Stimulated activated CD4-positive, alpha-beta T cell treated with anti-CD3 and anti-CD28 coated beads, Interleukin-4, amount 100 ng/mL, for 1 hour (primary cell): ENCODE measurements around the gene PHOSPHO2.
"Not testable (repeated sequence)": the region's sequence is repeated elsewhere in the genome, so short reads cannot be mapped to it uniquely, and the experiment has no call there.

Experiments used
- DNase-seq: peaks from one replicate; pipeline ENCODE4 v3.0.0-alpha.2; 2020

The PHOSPHO2 gene

DNA sequence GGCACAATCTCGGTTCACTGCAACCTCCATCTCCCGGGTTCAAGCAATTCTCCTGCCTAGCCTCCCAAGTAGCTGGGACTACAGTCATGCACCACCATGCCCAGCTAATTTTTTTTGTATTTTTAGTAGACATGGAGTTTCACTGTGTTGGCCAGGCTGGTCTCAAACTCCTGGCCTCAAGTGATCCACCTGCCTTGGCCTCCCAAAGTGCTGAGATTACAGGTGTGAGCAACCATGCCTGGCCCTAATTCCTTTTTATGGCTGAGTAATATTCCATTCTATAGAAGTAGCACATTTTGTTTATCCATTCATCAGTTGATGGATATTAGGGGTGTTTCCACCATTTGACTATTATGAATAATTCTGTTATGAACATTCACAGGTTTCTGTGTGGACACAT is 9.6 kb upstream of the PHOSPHO2 start:
- DNase-seq = not testable (repeated sequence)

DNA sequence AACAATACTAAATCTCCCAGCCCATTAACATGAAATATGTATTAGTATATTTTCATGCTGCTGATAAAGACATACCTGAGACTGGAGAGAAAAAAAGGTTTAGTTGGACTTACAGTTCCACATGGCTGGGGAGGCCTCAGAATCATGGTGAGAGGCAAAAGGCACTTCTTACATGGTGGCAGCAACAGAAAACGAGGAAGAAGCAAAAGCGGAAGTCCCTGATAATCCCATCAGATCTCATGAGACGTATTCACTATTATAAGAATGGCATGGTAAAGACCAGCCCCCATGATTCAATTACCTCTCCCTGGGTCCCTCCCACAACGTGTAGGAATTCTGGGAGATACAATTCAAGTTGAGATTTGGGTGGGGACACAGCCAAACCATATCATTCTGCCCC is 7.4 kb upstream of the PHOSPHO2 start:
- DNase-seq = not testable (repeated sequence)

DNA sequence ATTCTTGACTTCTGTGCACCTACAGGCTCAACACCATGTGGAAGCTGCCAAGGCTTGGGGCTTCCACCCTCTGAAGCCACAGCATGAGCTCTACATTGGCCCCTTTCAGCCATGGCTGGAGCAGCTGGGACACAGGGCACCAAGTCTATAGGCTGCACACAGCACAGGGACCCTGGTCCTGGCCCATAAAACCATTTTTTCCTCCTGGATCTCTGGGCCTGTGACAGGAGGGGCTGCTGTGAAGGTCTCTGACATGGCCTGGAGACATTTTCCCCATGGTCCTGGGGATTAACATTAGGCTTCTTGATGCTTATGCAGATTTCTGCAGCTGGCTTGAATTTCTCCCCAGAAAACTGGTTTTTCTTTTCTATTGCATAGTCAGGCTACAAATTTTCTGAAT is 6.3 kb upstream of the PHOSPHO2 start:
- DNase-seq = not testable (repeated sequence)

DNA sequence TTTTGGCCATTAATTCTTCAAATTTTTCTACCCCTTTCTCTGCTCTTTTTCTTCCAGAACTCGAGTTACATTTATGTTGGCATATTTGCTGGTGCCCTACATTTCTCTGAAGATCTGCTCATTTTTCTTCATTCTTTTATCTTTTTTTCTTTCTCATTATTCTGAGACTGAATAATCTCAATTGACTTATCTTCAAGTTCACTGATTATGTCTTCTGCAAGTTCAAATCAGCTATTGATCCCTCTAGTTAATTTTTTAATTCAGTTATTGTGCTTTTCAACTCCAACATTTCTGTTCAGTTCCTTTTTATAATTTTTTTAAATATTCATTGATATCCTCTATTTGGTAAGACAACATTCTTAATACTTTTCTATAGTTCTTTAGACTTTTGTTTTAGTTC is 3.3 kb upstream of the PHOSPHO2 start:
- DNase-seq = no peak

DNA sequence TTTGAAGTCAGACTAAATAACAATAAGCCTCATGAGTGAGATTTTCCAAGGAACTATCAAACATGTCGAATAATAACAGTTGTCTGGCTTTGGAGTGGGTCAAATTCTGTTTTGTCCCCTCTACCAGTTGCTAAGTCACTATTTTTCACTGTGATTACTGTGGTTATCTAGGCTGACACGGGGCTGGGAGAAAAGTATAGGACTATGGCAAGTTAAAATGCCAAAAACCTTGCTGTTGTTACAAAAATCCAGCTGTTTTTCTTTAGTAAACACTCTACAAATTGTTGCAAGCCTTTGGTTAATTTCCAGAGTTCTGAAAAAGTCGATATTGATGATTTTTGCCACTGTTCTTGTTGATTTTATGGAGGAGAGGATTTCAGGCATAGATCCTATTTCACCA is 1.6 kb upstream of the PHOSPHO2 start:
- no peak for DNase-seq

DNA sequence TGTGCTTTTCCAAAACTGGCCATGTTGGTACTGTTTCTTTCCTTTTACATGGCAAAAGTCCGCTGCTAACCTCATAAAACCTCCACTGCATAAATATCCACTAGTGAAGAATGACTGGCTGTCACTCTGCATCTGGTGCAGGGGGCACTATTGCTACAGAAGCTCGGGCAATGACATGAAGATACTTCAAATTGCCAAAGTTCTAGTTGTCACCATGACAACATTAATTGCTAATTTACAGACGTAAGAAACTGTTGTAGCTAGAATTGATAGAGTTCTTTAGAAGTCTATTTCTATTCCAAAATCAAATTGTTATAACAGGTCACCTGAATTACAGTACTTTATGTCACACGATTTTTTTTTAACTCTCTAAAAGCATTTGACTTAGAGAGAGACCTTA is 909 bp upstream of the PHOSPHO2 start:
- no peak for DNase-seq

DNA sequence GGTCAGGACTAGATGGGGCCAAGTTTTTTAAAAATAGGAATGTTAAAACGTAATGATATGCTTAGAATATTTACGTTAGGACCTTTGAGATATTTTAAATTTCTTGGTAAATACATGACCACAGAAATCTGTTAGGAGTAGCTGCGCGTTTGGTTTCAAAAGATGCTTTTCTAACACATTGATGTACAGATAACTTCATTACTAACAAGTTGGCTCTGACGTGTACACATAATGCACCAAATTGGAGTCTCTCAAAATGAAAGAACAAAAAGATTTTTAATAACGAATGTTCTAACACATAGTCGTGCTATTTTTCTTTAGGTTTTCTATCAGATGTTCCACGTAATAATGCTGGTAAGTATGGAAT is 608 bp downstream of the PHOSPHO2 start:
- DNase-seq = no peak

DNA sequence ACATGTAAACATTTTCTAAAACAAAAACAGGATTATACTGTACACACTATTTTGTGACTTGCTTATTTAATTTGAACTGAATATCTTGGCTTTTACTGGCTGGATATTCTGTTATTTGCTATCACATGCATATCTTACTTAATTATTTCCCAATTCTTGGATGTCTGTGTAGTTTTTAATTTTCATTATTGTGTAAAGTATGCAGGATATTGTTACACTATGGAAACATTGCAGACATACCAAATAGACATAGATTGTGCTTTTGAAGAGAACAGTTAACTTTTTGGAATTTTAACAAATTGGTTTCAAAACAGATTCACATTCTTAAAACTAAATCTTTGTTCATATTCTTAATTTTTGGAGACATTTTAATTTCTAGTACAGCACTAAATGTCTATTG is 2.1 kb downstream of the PHOSPHO2 start:
- DNase-seq = no peak

DNA sequence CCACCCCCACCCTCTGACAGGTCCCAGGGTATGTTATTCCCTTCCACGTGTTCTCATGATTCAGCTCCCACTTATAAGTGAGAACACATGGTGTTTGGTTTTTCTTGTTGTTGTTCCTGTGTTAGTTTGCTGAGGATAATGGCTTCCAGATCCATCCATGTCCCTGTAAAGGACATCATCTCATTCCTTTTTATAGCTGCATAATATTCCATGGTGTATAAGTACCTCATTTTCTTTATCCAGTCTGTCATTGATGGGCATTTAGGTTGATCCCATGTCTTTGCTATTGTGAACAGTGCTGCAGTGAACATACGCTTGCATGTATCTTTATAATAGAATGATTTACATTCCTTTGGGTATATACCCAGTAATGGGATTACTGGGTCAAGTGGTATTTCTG is 4.9 kb downstream of the PHOSPHO2 start:
- not testable (repeated sequence) for DNase-seq

DNA sequence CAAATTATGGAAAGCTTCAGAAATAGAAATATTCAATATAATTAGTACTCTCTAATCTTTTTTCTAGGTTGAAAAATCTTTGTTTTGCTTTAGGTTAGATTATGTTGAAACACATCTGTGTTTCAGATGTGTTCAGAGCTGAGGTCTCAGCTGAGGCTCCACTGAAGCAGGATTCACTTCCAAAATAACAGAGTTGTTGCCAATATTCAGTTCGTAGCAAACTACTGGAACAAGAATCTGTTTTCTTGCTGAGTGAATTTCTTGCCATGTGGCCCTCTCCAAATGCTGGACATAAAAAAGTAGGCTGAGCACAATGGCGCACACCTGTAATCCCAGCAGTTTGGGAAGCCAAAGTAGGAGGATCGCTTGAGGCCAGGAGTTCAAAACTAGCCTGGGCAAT is 8.7 kb downstream of the PHOSPHO2 start:
- no peak for DNase-seq

DNA sequence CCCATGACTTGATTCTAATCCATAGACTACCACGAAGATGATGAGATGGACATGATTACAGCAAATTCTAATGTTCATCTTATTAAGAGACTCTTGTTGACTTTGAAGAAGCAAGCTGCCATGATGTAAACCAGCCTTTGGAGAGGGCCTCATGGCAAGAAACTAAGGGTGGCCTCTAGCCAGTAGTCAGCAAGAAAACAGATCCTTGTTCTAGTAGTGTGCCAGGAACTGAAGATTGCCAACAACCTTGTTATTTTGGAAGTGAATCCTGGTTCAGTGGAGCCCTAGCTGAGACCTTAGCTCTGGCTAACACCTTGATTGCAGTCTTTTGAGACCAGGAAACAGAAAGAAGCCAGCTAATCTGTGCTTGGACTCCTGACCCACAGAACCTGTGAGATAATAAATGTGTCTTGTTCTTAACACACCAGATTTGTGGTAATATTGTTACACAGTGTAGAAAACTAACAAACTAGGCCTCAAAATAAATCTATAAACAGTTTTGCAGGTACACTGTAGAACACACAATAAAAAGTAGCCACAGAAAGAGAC is 10.0 kb downstream of the PHOSPHO2 start:
- DNase-seq = no peak

DNA sequence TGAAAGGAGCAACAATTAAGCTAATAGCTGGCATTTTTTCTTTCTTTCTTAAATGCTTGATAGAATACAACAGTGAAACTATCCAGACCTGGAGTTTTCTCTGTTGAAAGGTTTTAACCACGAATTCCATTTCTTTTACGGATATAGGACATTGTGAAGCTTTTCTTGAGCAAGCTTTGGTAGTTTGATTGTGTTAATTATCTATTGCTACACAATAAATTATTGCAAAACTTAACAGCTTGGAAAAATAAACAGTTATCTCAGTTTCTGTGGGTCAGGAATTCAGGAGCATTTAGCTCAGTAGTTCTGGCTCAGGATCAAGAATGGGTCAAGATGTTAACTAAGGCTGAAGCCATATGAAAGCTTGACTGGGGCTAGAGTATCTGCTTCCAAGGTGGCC is 11.7 kb downstream of the PHOSPHO2 start:
- no peak for DNase-seq

DNA sequence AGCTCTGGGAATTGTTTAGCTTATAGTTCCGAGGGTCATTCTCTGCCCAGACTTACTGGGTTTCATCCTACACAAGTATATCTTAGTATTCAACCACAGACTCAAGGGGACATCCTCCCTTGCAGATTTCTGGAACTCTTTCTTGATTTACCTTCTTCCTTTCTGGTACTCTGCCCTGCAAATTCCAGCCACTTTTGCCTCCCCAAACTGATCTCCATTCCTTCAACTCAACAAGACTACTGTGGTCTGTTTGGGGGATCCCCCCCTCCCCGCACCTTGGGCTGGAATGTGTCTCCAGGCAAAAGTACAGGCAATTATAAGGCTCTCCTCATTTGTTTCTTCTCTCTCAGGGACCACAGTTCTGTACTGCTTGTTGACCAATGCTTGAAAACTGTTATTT is 13.4 kb downstream of the PHOSPHO2 start:
- no peak for DNase-seq

DNA sequence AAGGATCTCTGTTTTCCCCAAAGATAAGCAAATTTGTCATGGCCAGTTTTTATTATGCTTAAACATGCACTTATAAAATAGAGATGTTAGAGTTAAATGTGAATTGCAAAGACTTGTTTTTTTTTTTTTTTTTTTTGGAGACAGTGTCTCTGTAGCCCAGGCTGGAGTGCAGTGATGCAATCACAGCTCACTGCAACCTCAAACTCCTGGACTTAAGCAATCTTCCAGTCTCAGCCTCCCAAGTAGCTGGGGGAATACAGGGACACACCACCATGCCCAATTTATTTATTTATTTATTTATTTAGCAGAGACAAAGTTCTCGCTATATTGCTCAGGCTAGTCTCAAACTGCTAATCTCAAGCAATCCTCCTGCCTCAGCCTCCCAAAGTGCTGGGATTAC is 15.1 kb downstream of the PHOSPHO2 start:
- no peak for DNase-seq

DNA sequence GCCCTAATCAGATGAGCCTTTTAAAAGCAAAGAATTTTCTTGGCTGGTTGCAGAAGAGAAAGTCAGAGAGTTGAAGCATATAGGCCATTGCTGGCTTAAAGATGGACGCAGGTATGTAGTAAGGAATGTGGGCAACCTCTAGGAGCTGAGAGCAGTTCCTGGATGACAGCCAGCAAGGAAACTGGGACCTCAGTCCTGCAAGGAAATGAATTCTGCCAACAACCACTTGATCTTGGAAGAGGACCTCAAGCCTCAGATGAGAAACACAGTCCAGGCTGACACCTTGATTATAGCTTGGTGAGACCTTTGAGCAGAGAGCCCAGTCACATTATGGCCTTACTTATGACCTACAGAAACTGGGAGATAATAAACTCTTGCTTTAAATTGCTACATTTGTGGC is 15.7 kb downstream of the PHOSPHO2 start:
- no peak for DNase-seq

DNA sequence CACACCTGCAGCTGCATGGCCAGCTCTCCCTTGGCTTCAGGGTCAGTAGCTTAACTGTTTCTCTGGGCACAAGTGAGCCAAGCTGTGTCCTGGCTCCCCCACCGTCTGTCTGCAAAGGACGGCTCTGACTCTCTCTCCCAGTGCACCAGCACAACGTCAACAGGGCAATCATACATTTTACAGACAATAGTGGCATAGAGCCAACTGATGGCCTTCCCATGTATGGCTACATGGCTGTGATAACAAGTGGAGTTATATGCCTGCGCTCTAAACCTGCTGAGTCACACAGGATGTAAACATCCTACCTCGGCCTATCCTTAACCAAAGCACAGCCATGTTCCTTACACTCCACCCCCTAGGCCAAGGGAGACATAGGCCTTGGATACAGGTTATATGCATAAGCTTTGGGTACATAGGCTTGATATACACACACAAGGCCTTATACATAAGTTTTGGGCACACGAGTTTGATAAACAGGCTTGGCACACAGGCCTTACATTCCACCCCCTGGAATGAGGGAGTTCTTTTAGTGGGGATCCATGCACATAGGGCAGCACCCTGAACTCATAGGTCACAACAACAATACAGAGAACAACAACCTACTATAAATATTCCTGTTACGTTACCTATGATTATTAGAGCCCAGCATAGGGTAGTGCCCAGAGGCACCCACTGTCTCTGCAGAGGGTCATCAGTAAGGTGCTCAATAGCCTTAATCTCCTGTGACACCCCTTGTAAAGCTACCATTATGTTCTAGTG is 17.7 kb downstream of the PHOSPHO2 start:
- DNase-seq = no peak

DNA sequence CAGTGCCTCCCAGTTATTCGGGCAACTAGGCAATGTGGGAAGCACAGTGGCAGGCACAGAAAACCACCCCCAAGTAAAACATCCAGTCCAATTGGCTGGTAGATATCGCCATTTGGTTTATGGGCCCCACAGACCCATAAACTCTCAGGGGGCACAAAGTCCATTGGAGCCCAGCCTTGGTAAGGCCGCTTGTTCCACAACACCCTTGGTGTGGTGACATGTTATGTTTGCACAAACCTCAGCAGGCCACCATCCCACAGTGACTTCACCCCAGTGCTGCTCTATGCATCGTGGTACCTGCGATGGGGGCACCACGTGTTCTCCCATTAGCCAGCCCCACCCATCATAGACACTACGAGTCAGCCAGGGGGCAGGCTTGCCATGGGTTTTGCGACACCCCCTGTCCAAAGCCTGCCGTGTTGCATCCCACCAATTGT is 18.5 kb downstream of the PHOSPHO2 start:
- DNase-seq = no peak

DNA sequence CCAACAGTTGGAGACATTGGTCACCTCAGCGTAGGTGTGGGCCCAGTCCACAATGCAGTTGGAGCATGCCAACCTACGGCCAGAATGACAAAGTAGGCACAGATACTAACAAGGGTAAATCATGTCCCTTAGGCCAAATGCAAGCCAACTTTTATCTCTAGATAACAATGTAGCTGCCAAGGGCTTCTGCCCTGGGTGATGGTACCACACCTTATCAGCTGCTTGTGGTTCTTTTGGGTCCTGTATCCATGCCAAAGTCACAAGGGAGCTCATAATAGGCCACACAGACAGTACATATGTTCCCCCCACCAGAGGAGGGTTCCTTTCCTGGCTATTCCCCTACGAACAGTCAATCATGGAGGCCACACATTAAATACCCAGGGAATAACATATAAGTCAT is 19.1 kb downstream of the PHOSPHO2 start:
- DNase-seq = no peak

DNA sequence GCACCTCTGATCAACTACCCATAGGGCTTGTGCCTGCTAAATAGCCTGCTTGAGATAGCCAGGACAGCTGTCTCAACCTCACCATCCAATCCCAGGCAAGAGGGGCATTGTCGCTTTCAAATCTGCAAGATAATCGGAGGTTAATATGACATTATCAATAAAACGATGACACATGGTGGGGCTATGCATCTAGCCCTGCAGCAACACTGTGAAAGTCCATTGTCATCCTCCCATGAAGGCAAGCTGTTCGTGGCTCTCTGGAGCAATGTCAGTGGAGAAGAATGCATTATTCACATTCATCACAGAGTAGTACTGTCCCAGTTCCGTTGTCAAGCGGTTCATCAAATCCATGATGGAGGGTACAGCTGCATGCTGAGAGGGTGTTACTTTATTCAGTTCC is 20.4 kb downstream of the PHOSPHO2 start:
- no peak for DNase-seq

DNA sequence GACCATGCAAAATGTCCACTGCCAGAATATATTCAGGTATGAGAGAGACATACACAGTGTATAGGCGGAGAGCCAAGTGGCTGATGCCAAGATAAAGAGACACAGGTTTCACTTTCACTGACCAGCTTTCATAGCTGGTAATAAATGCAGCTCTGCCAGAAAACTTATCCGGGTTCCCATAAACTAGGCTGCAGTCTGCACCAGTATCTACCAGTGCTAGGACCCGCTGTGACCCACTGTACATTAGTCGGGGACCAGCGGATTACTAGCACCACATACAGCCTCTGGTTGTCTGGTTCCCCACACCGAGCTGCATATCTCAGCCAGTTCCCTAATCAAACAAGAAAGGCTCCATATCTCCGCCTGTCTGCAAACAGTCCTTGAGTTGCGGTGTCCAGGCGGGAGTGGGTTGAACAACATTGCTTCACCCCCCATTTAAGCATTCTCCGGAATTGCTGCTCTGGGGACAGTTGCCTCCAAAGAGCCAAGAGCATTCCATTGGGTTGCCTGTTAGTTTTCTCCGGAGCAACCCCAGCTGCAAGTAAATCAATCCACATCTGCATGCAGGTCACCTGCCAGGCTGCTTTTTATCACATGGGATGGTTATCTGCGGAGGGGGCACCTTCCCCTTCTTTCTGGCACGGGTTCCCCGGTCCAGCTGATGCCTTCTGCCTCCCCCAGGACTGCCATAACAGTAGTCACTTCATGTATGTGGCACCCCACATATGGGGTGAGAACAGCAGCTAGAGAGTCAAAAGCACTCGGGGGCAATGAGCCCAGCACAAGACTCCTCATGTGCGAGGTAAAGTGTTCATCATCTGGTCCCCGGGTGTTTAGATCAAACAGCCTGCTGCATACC is 21.3 kb downstream of the PHOSPHO2 start:
- no peak for DNase-seq

DNA sequence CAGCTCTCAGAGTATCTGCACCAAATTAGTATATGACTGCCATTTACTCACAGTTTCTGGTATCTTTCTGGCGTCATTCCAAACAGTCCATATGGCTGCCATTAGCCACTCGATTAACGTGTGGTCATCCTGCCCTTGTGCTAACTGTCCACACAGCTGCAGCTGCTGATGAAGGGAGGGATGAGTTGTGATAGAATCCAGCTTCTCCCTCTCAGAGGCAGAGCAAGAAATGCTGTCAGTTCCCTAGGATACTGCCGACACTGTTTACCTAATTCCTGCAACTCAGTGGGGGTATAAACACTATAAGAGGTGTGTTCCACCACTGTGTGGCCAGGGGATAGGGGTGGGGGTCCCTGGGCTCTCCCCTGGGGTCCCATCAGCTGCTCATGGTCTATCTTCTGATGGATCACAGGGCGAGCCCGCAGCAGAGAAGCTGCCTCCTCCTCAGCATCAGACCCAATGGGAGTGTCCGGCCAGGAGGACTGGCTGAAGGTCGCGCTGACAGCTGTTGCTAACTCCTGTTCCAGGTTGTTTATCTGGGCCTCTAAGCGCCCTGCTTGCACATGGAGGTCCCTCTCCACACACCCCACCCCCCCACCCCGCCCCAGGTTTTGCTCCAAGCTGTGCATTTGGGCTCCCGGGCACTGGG is 22.1 kb downstream of the PHOSPHO2 start:
- DNase-seq = no peak

DNA sequence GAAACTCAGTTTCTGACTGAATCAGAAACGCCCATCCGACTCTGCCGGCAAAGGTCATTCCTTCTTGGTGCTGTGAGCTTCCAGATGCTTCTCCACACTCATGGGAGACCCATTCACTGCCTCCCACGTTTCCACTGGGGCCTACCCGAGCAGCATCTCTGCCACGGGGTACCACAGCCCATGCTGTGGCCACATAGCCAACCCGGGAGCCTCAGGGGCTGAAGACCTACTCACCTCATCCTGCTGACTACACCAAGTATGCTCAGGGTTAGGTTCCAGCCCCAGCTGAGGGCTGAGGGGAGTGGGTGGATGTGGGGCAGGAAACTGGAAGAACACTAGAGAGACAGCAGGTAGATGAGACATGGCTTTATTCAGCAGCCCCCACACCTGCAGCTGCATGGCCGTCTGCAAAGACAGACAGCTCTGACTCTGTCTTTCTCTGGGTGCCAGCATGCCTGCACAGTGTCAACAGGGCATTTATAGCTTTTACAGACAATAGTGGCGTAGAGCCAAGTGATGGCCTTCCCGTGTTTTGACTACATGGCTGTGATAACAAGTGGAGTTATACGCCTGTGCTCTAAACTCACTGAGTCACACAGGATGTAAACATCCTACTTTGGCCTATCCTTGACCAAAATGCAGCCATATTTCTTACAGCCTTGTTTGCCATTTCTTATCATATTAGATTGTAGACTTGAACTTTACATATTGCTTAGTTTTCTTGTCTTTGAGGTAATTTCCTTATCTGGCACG is 22.8 kb downstream of the PHOSPHO2 start:
- no peak for DNase-seq

DNA sequence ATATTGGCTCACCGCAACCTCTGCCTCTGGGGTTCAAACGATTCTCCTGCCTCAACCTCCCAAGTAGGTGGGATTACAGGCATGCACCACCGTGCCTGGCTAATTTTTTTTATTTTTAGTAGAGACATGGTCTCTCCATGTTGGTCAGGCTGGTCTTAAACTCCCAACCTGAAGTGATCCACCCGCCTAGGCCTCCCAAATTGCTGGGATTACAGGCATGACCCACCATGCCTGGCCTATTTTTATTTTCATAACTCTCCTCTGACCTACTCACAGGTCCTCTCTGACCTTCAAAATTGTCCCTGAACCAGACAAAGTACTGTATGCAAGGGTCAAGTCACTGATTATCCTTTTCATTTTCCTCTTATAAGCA is 23.4 kb downstream of the PHOSPHO2 start:
- no peak for DNase-seq
